Islet of Langerhans (tissue), 1 donor: ENCODE data around the gene CAMK2G.

Source experiments
- FAIRE-seq: peaks from one replicate; lab custom pipeline; 2011; peaks lifted over from hg19 to GRCh38; lab: Jason Lieb, UNC

CAMK2G gene

GRCh38 chr10:73879296-73880173, 5.2 kb upstream of the CAMK2G start:
- FAIRE-seq = no peak

- FAIRE-seq = no peak
Observed at GRCh38 chr10:73878365-73878764, 4.0 kb upstream of the CAMK2G start.

GRCh38 chr10:73877533-73878160, 3.3 kb upstream of the CAMK2G start:
- FAIRE-seq = no peak

GRCh38 chr10:73876971-73877370, 2.6 kb upstream of the CAMK2G start:
- FAIRE-seq = no peak

- no peak for FAIRE-seq
Observed at GRCh38 chr10:73876566-73876965, 2.2 kb upstream of the CAMK2G start.

GRCh38 chr10:73876157-73876556, 1.8 kb upstream of the CAMK2G start:
- no peak for FAIRE-seq

- FAIRE-seq = no peak
Observed at GRCh38 chr10:73875139-73875475, 752 bp upstream of the CAMK2G start.

GRCh38 chr10:73873838-73874215, 528 bp downstream of the CAMK2G start:
- no peak for FAIRE-seq

GRCh38 chr10:73873142-73873837, 1.1 kb downstream of the CAMK2G start:
- no peak for FAIRE-seq

- no peak for FAIRE-seq
Observed at GRCh38 chr10:73872190-73872710, 2.1 kb downstream of the CAMK2G start.

GRCh38 chr10:73871295-73872189, 2.8 kb downstream of the CAMK2G start:
- no peak for FAIRE-seq

- FAIRE-seq = no peak
Observed at GRCh38 chr10:73868655-73869195, 5.6 kb downstream of the CAMK2G start.

- FAIRE-seq = no peak
Observed at GRCh38 chr10:73867871-73868631, 6.3 kb downstream of the CAMK2G start.

GRCh38 chr10:73867126-73867807, 7.1 kb downstream of the CAMK2G start:
- FAIRE-seq = no peak

- no peak for FAIRE-seq
Observed at GRCh38 chr10:73866621-73867020, 7.7 kb downstream of the CAMK2G start.

GRCh38 chr10:73865459-73866442, 8.6 kb downstream of the CAMK2G start:
- no peak for FAIRE-seq

GRCh38 chr10:73865107-73865458, 9.3 kb downstream of the CAMK2G start:
- no peak for FAIRE-seq

GRCh38 chr10:73864229-73864628, 10.1 kb downstream of the CAMK2G start:
- FAIRE-seq = no peak
